GM21526 (cell line): ENCODE measurements around the gene CEACAM16.
"Not testable (repeated sequence)": the region's sequence is repeated elsewhere in the genome, so short reads cannot be mapped to it uniquely, and the experiment has no call there.

ENCODE experiments used
- ATAC-seq: cut with Tn5 transposase; IDR thresholded peaks from one replicate; pipeline ENCODE4 v1.9.1; 2021; ENCODE audit warnings: moderate library complexity; ENCODE audit not compliant: unreplicated experiment, low FRiP score

Gene CEACAM16

DNA sequence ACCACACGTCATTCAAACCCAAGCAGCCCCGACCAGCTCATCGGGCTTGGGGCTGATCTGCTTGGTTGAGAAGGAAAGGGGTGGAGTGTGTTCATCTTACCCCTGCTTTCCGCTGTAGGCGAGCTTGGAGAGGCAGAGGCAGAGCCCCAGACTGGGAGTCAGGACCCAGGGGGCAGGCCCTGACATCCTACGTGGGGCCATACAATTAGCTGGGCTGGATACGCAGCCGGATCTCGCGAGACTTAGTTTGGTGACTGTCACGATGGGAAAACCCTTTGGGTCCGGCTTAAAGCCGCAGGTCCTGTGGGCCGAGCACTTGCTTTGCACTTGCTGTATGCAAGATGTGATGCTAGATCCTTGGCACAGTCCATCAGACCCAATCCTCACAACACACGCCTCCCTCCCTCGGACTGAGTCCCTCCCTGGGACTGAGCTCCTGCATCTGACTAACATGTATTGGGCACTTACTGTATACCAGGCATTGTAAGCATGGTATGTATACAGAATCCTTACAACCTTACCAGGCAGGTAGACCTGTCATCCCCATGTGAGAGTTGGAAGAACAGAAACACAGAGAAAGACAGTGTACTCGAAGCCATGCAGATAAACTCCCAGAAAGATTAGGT lies 3.7 kb downstream of the CEACAM16 start:
- no peak for ATAC-seq

DNA sequence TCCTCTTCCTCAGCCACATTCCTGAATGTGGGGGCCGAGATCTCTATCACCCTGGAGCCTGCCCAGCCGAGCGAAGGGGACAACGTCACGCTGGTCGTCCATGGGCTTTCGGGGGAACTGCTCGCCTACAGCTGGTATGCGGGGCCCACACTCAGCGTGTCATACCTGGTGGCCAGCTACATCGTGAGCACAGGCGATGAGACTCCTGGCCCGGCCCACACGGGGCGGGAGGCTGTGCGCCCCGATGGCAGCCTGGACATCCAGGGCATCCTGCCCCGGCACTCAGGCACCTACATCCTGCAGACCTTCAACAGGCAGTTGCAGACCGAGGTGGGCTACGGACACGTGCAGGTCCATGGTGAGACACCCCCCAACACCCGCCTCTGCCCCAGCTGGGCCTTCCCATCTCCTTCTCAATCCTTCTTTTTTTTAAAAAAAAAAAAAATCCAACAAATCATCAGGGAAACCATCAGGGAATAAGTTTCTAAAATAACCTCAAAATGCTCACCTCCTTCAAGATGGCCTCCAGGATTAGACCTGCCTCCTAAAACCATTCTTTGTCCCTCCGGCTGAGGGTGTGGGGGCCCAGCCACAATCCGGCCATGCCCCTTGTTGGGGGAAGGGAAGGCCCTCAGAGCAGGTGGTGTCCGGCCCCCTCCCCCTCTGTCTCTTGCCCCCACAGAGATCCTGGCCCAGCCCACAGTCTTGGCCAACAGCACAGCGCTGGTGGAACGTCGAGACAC lies 4.6 kb downstream of the CEACAM16 start:
- no peak for ATAC-seq

DNA sequence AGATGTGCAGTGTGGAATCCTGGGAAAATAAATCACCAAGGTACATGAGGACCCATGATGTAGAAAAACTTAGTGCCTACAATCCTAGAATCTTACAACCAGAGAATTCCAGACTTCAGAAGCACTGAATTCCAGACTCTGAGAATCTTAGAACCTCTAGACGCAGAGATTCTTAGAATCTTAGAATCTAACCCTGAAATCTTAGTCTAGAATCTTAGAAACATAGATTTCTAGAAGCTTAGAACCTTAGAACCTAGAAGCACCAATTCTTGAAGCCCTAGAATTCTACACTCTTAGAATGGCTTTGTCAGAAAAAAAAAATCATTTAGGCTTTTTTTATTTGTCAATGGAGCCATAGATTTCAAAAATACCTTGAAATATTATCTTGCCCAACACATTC lies 6.0 kb downstream of the CEACAM16 start:
- no peak for ATAC-seq

DNA sequence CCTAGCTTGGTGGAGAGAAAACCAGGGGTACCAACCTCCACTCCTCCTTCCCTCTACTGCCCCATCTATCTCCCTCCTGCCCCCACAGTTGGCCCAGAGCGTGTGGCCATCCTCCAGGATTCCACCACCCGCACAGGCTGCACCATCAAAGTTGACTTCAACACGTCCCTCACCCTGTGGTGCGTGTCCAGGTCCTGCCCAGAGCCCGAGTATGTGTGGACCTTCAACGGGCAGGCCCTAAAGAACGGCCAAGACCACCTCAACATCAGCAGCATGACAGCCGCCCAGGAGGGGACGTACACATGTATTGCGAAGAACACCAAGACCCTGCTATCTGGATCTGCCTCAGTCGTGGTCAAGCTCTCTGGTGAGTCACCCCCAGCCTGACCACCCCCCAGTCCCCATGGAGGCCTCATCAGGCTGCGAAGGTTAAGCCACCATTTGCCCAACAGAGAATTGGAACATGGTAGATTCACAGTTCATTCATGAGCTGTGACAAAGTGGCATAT lies 6.6 kb downstream of the CEACAM16 start:
- no peak for ATAC-seq

DNA sequence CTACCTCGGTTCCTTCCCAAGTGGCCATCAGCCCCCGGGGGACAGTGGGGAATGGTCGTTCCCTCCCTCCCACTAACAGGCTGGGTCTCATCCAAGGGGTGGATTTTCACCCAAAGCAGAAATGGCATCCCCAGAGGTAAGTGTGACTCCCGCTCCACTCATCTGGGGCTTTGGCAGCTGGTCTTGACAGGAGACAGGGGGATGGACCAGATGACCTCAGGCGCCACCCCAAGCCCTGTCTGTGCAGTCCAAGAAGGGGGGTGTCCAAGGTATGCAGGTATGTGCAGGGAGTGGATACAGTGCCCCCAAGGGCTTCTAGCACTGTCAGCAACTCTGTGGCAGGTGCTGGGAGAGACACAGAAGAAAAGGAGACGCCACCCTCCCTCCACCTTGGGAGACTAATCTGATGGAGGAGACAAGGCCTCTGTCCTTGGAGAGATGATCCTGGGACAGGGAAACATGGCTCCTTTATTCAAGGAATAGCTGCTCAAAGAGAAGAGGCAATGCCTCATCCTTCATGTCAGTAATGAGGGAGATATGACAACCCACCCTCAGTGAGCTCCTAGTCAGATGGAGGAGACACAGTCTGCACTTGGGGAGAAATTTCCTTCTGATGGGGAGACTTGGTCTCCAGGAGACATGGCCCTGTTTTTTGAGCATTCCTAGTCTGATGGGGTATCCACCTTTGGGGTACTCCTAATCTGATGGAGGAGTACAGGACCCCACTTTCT lies 7.7 kb downstream of the CEACAM16 start:
- no peak for ATAC-seq

DNA sequence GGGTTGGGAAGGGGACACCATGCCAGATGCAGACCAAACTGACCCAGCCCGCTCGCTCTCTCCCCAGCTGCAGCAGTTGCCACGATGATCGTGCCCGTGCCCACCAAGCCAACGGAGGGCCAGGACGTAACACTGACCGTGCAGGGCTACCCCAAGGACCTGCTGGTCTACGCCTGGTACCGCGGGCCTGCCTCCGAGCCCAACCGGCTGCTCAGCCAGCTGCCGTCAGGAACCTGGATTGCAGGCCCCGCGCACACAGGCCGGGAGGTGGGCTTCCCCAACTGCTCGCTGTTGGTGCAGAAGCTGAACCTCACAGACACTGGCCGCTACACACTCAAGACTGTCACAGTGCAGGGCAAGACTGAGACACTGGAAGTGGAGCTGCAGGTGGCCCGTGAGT lies 8.8 kb downstream of the CEACAM16 start:
- no peak for ATAC-seq

DNA sequence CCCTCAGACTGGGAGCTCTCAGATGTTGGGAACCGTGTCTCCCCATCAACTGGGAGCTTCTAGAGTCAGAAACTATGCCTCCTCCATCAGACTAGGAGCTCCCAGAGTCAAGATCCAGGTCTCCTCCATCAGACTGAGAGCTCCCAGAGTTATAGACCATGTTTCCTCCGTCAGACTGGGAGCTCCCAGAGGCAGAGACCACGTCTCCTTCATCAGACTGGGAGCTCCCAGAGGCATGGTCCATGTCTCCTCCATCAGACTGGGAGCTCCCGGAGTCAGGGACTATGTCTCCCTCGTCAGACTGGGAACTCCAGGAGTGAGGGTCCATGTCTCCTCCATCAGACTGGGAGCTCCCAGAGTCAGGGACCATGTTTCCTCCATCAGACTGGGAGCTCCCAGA lies 10.0 kb downstream of the CEACAM16 start:
- ATAC-seq = no peak

DNA sequence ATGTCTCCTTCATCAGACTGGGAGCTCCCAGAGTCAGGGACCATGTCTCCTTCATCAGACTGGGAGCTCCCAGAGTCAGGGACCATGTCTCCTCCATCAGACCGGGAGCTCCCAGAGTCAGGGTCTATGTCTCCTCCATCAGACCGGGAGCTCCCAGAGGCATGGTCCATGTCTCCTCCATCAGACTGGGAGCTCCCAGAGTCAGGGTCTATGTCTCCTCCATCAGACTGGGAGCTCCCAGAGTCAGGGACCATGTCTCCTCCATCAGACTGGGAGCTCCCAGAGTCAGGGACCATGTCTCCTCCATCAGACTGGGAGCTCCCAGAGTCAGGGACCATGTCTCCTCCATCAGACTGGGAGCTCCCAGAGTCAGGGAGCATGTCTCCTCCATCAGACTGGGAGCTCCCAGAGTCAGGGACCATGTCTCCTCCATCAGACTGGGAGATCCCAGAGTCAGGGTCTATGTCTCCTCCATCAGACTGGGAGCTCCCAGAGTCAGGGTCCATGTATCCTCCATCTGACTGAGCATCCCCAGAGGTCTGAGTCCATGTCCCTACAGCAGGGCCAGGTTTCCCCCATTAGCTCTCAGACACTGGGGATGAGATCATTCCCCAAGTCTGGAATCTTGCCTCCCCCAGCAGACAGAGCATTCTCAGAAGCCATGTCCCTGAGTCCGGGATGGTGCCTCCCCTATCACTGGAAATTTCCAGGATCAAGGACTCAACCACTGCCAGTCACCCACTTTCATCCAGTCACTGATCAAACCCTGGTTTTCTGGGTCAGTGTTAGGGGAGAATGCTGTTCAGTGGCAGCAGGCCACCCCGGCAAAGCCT lies 10.7 kb downstream of the CEACAM16 start:
- not testable (repeated sequence) for ATAC-seq

DNA sequence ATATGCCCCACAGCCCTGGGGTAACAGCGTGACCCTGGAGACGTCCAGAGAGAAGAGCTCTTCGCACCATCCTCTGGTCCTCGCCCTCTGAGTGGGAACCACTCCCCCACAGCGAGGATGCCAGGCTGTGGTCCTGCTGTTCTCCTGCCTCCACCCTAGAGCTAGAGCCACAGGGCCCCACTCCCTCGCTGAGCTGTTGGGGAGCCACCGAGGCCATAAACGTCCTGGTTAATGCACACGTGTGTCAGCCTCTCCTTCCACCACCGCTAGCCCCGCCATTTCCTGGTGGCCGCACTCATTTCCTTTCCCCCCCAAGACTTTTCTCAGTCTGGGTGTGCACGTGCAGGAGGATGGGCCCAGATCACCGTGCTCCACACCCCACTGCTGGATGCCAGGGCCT lies 11.5 kb downstream of the CEACAM16 start:
- ATAC-seq = no peak

DNA sequence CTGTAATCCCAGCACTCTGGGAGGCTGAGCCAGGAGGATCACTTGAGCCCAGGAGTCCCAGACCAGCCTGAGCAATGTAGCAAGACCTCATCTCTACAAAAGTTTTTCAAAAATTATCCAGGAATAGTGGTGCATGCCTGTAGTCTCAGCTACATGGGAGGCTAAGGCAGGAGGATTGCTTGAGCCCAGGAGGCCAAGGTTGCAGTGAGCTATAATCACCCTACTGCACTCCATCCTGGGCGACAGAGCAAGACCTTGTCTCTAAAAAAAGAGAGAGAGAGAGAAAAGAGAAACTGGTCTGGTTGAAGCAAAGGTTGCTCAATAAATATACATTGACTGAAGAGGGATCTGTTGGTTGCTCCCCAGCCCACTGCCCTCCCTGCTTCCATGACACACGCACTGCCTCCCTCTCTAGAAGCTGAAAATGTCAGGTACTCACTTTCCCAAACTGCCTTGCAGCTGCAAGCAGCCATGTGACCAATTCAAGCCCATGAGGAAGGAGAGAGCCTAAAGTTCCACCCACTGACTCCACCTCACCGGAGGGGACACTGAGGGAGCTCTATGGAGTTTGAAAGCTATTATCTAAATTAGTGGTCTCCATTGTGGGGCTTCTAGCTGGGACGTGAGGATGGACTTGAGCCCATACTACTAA lies 14.0 kb downstream of the CEACAM16 start:
- ATAC-seq = no peak

DNA sequence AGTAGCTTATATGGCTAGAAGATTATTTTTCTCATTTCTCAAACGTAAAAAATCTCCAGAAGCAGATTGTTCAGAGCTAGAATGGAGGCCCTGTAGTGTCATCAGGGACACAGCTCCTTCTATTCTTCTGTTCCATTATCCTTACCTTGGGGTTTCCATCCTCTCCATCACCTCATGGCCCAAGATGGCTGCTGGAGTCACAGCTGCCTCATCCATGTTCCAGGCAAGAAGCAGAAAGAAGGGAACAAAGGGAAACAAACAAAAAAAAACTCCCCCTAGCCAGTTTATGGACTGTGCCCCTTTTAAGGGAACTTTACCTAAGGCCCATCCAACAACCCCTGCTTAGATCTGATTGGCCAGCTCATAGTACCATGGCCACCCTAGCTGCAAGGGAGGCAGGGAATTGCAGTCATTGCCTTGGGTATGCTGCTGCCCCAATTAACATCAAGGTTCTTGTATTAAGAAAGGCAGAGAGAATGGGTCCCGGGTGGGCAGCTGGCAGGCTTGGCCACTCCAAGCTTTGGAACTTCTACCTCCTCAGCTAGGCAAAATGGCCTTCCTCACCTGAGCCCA lies 15.7 kb downstream of the CEACAM16 start:
- ATAC-seq = no peak

DNA sequence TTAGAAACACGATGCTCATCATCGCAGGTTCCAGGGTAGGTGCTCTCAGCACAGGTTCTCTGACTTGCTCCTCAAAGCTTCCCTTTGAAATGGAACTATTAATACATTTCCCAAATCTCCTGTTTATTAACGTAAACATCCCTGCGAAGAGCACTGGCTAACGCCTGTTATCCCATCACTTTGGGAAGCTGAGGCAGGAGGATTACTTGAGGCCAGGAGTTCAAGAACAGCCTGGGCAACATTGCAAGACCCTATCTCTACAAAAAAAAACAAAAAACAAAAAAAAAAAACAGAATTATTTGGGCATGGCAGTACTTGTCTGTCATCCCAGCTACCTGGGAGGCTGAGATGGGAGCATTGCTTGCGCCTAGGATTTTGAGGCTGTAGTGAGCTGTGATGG lies 18.7 kb downstream of the CEACAM16 start:
- ATAC-seq = no peak

DNA sequence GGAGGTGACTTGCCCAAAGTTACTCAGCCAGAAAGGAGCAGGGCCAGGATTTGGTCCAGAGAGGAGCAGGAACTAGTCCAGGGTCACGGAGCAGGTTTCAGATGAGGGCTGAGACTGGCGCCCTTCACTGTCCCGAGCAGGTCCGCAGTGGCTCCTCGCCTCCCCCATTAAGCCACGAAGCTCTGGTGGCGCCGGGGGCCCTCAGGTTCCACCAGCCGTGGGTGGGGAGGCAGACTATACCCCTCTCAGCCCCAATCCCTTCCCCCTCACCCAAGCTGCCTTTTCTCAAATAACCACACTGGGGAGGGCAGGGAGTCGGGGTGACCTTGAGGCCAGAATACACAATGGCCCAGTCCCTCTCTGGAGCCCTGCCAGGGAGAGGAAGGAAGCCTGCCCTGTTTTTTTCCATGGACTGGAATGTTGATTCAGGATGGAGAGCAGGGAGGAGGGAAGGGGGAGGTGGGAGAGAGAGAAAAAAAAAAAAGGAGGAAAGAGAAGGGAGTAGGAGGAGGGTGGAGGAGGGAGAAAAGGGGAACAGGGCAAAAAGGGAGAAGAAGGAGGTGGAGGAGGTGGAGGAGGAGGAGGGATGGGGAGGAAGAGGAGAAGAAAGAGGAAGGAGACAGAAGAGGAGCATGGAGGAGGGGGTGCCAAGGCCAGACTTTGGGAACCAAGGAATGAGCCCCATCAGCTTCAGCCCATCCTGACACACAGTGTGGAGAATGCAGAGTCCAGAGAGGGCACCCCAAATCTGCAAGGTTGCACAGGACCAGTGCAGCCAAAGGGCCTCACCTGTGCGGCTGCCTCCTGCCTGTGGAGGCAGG lies 19.7 kb downstream of the CEACAM16 start:
- no peak for ATAC-seq

DNA sequence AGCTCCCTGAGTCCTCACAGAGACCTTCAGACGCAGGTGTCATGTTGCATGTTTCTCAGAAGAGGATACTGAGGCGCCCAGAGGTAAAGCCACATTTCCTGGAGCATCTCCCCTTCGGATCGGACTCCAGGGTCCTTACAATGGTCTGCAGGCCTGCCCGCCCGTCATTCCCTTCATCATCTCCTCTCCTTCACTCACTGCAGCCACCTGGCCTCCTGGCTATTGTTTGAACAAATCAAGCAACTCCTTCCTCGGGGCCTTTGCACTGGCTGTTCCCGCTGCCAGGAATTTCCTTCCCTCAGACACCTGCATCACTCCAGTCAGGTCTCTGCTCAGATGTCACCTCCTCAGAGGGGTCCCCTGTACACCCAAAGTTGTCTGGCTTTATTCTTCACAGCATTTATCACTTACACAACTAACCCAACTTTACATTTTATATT lies 20.3 kb downstream of the CEACAM16 start:
- no peak for ATAC-seq

DNA sequence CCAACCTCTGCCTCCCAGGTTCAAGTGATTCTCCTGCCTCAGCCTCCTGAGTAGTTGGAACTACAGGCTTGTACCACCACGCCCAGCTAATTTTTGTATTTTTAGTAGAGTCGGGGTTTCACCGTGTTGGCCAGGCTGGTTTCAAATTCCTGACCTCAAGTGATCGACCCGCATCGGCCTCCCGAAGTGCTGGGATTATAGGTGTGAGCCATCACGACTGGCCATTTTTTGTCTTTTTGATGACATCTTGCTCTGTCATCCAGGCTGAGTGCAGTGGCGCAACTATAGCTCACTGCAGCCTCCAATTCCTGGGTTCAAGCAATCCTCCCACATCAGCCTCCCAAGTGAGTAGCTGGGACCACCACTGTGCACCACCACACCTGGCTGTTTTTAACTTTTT lies 21.4 kb downstream of the CEACAM16 start:
- not testable (repeated sequence) for ATAC-seq

DNA sequence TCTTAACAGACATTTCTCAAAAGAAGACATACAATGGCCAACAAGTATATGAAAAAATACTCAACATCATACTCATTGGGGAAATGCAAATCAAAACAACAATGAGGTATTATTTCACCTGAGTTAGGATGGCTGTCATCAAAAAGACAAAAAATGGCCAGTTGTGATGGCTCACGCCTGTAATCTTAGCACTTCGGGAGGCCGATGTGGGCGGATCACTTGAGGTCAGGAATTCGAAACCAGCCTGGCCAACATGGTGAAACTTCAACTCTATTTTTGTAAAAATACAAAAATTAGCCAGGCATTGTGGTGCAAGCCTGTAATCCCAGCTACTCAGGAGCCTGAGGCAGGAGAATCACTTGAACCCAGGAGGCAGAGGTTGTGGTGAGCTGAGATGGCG lies 22.0 kb downstream of the CEACAM16 start:
- no peak for ATAC-seq

DNA sequence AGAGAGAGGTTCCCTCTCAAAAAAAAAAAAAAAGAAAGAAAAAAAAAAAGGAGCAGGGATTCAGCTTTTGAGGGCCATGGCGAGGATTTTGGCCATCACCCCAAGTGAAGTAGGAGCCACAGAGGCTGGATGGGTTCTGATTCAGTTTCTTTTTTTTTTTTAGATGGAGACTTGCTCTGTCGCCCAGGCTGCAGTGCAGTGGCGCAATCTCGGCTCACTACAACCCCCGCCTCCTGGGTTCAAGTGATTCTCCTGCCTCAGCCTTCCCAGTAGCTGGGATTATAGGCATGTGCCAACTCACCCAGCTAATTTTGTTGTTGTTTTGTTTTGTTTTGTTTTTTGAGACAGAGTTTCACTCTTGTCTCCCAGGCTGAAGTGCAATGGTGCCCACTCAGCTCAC lies 22.4 kb downstream of the CEACAM16 start:
- not testable (repeated sequence) for ATAC-seq

DNA sequence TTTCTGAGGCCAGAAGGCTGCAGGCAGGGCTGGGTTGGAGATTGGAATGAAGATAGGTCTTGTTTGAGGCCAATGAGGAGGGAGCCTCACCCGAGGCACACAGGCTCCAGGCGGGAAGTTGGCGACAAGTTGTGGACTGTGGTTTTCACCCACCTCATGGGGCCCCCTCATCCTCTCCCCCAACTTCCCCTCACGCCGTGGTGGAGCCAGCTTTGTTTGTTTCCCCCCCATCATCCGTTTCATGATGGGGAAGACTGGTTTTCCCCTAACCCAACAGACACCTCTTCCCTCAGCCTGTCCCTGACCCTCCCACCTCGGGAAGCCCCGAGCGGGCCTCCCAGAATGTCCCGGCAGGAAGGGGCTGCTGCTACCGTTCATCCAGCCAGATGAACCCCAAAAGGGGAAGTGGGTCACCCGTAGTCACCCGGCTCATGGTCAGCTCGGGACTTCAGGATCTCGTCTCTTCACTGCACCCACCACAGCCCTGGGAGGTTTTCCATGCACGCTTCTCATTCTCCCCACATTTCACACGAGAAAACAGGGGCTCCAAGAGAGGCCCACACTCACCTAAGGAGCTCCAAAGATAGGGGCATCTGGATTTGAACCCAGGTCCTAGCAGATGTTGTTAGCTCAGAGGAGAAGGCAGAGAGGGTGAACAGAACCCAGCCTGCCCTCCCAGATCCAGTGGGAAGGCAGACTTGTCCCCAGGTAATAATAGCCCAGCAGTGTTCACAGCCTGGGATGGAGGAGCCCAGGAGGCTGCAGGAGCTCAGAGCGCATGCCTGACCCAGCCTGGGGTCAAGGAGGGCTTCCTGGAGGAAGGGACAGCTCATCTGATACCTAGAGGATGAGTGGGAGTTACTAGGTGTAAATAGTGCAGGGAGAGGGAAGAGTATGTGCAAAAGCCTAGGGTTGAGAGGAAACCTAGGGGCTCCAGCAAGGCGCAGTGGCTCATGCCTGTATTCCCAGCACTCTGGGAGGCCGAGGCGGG lies 23.5 kb downstream of the CEACAM16 start:
- no peak for ATAC-seq
